ENCODE data around the gene NOTCH4. TPM values are rescaled to one million over a fixed set of nuclear protein-coding genes. Genes with fewer than 3 reads are reported as not detected.
A peak's percentile ranks its signal among the peaks of the same experiment; 100 is the strongest.

NOTCH4 gene
- total RNA-seq, 1 experiment from 2014 or later, result 2.3 TPM

DNA sequence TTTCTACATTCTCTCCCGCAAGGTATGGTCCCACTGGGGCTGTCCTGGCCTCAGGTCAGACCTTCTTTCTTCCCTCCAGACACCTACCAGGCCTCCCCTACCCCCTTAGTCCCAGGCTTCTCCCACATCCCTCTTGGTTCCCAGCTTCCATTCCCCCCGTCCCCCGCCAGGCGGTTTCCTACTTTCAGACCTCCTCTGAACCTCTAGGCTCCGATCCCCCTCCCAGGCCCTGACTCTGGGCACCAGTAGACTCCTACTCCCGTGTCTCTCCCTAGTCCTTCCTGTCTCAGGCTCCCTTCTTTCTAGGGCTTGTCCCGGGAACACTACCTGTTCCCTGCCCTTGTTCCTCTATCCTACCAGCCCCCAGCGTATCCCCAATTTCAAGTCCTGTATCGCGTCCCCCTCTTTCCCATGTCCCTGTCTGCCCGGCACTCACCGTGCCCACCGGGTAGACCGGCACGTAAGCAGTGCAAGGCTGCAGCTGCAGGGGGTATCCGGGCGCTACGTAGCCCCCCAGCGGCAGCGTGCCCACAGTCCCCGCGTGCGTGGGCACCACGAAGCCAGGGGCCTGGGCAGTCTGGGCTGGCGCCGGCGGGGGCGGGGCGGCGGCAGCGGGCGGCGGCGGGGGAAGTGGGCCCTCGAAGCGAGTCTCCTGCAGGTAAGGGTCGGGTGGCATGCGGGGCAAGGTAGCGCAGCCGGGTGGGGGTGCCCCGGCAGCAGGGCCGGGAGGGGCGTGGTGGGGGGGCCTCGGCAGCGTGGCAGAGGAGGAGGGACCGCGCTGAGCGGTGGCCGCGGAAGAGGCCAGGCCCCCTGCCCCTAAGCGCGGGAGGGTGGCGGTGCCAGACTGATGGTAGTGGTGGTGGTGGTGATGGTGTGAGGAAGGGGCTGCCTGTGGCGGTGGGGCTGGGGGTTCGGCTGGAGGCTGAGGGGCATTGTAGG lies 73.7 kb downstream of the NOTCH4 start:
- Mint-ChIP-seq H3K4me1 (peaks cover 46 to 69% of the 10 kb centered on the region in 2 experiments), H3K4me3 (peak overlapping the region in 1 of 2 experiments; percentile 98; a peak in 3 of 5 replicates), H3K27me3 (ENCODE audit: low read depth) (peaks cover 4% of the 10 kb centered on the region), H3K9me3 (no peaks in the 10 kb centered on the region; a peak in 1 of 5 replicates), H3K27ac (peak overlapping the region in 1 of 3 experiments; percentile 61; a peak in 3 of 7 replicates), H3K36me3 (ENCODE audit: insufficient read depth in 1 of 3, low read depth in 3 of 3) (peaks cover under 1 to 9% (median 4%) of the 10 kb centered on the region in 3 experiments; a peak in 4 of 7 replicates)
- Histone ChIP-seq H2BK15ac (ENCODE audit: low read depth, low read length) (no peak overlapping the region), H3K23me2 (ENCODE audit: insufficient read length, low read depth, low read length, poor library complexity, severe bottlenecking) (peaks cover 41% of the 10 kb centered on the region), H4K20me1 (ENCODE audit: control insufficient read depth, insufficient read depth, insufficient read length) (no peaks in the 10 kb centered on the region), H3K27me3 (ENCODE audit: insufficient read depth, low read length) (no peaks in the 10 kb centered on the region; the same call in 1 of the 2 replicates), H3K9ac (ENCODE audit: extremely low read depth, insufficient read length, low read length) (no peak overlapping the region), H4K91ac (ENCODE audit: insufficient read length, low read depth, low read length) (no peak overlapping the region), H3K79me1 (ENCODE audit: insufficient read depth, low read depth, low read length, poor library complexity, severe bottlenecking) (no peaks in the 10 kb centered on the region), H4K5ac (ENCODE audit: insufficient read length, low read depth, low read length) (no peak overlapping the region), H2BK120ac (ENCODE audit: low read depth, low read length, poor library complexity, severe bottlenecking) (no peak overlapping the region), H2AFZ (ENCODE audit: low read length) (peak overlapping the region; percentile 46), H3K14ac (ENCODE audit: insufficient read depth, low read length) (no peak overlapping the region), H3K9me3 (ENCODE audit: control insufficient read depth, low read depth, low read length) (no peaks in the 10 kb centered on the region), H2BK12ac (ENCODE audit: insufficient read length, low read depth, low read length) (no peak overlapping the region), H3K79me2 (ENCODE audit: insufficient read depth, low read length) (no peaks in the 10 kb centered on the region), H3K27ac (ENCODE audit: insufficient read length, low read depth, low read length) (no peak overlapping the region), H2BK20ac (ENCODE audit: low read depth, low read length, poor library complexity, severe bottlenecking) (no peak overlapping the region), H2BK5ac (ENCODE audit: insufficient read length, low read length) (no peak overlapping the region), H3K18ac (ENCODE audit: insufficient read length, low read depth, low read length) (no peak overlapping the region), H3T11ph (ENCODE audit: low read length) (no peak overlapping the region), H3K4ac (ENCODE audit: low read depth, low read length) (no peak overlapping the region), H2AK5ac (ENCODE audit: insufficient read length, low read length) (no peak overlapping the region), H3K4me1 (ENCODE audit: insufficient read depth, low read length) (peaks cover 9% of the 10 kb centered on the region), H3K23ac (ENCODE audit: insufficient read length, low read depth, low read length) (no peak overlapping the region), H4K8ac (replicated peaks; ENCODE audit: insufficient read length, low read depth, low read length) (no peak overlapping the region), H3K56ac (ENCODE audit: insufficient read length, low read depth, low read length) (no peak overlapping the region), H3K4me2 (ENCODE audit: insufficient read depth, insufficient read length, low read length) (peak overlapping the region; percentile 81)
- DNase-seq, result peak; percentile 75
- TF ChIP-seq, protein P1, sequence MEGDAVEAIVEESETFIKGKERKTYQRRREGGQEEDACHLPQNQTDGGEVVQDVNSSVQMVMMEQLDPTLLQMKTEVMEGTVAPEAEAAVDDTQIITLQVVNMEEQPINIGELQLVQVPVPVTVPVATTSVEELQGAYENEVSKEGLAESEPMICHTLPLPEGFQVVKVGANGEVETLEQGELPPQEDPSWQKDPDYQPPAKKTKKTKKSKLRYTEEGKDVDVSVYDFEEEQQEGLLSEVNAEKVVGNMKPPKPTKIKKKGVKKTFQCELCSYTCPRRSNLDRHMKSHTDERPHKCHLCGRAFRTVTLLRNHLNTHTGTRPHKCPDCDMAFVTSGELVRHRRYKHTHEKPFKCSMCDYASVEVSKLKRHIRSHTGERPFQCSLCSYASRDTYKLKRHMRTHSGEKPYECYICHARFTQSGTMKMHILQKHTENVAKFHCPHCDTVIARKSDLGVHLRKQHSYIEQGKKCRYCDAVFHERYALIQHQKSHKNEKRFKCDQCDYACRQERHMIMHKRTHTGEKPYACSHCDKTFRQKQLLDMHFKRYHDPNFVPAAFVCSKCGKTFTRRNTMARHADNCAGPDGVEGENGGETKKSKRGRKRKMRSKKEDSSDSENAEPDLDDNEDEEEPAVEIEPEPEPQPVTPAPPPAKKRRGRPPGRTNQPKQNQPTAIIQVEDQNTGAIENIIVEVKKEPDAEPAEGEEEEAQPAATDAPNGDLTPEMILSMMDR (conservative IDR thresholded peaks at IDR 0.05), result no peak
- WGBS (ENCODE audit: extremely low coverage, insufficient read length, low lambda C conversion rate), result no CpG with 5 or more reads among the region's 55 CpGs

Measured in H9 (cell line).